Cardiac fibroblast (primary cell): ENCODE results near the gene ZNF101.

Experiments used
- DNase-seq, 2 donors: peaks; one replicate each; pipeline versions ENCODE4 v3.0.0 to v3.0.0-alpha.2; 2010; ENCODE audit warnings: low read depth in 2 of 2
- H3K4me3 ChIP-seq, 2 donors: replicated peaks in 1 of 2; 1 replicate in 1 of 2; 2 replicates in 1 of 2; pipeline ENCODE4 v1.5.1; 2011; ENCODE audit warnings: low read depth in 2 of 2, low read length in 2 of 2, mild to moderate bottlenecking in 2 of 2, moderate library complexity in 1 of 2
- CTCF ChIP-seq: IDR thresholded peaks from one replicate; pipeline ENCODE4 v1.5.1; 2011; ENCODE audit warnings: low read depth, mild to moderate bottlenecking, low read length, inconsistent platforms

Gene ZNF101

DNA sequence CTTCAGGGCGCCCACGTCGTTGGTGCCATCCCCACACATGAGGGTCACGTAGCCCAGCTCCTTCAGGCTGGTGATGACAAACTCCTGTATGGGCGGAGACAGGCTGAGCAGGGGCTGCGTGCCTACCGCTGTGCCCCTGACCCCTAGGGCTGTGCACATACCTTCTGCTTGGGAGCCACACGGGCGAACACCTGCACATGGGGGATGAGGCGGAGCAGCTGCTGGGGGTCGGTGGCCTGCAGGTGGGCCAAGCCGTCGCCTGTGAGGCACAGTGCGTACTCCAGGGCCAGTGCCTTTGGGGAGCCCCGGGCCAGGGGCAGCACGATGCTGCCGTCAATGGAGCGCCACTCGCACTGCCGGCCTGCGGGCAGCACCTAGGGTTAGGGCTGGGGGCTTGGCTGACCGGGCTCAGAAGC, 19.1 kb upstream of the ZNF101 start:
- DNase-seq = no peak
- TF ChIP-seq CTCF = no peak
- no peak overlapping the region for H3K4me3 ChIP-seq

GRCh38 chr19:19650331-19650730, 18.3 kb upstream of the ZNF101 start:
- TF ChIP-seq CTCF = no peak
- DNase-seq = no peak
- H3K4me3 ChIP-seq = no peak overlapping the region

DNA sequence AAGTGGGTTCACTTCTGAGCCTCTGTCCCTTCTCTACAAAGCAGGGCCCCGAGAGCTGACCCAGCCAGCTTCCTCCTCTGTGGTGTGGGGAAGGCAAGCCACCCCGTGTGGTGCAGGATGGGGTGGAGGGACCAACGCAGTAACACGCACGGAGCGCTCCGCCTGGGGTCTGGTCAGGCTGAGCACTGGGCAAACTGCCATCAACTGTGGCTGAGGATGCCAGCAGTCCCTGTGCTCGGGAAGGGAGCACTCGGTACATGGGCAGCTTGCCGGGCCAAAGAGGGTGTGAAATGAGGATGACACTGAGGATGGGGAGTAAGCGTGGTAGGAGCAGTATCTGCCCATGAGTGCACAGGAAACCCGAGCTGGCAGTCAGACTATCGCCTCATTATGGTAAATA, 17.6 kb upstream of the ZNF101 start:
- no peak for TF ChIP-seq CTCF
- DNase-seq = no peak

GRCh38 chr19:19652482-19653295, 15.9 kb upstream of the ZNF101 start:
- H3K4me3 ChIP-seq = no peak overlapping the region
- DNase-seq = peak; percentile 13 to 34
- no peak for TF ChIP-seq CTCF

More for the DNA sequence above, 17.6 kb upstream of the ZNF101 start:
- H3K4me3 ChIP-seq = no peak overlapping the region

DNA sequence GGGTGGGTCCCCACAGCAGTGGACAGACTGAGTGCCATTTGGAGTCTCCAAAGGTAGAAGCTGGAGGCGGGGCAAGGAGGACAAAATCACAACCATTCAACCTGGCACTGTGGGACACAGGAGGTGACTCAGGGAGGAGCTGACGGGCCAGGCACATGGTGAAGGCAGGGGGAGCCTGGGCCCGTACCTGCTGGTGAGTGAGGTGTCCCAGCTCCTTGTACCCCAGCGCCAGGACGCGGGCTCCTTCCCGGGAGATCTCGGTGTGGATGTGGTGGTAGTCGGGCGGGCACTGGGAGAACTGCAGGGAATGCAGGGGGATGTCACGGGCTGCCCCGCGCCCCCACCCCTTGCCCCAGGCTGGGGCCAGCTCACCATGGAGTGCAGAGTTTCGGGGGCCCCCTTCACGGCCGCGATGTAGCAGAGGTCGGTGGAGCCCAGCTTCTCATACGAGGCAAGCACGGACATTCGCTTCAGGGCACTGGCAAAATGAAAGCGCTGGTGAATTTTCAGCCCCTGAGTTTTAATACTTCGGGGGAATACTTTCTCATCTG, 15.0 kb upstream of the ZNF101 start:
- H3K4me3 ChIP-seq = no peak overlapping the region
- TF ChIP-seq CTCF = no peak
- DNase-seq = no peak

DNA sequence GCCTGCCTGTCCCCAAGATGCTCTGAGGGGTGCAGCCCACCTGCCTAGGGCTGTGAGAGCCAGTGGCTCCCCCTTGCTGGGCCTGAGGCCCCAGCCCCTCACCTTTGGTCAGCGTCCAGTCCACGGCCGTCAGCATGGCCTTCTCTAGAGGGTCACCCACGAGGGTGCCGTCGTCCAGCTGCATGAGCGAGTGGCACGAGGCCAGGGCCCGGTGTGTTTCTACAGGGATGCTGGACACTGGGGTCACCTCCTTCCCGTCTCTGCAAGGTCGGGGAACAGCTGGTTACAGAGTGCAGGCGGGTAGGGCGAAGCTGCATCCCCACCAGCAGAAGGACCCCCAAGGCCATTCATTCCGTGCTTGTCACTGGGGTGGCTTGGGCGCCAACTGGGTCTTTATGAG, 14.2 kb upstream of the ZNF101 start:
- no peak for TF ChIP-seq CTCF
- no peak overlapping the region for H3K4me3 ChIP-seq
- no peak for DNase-seq
